ENCODE data around the gene SPON1. TPM values are rescaled to one million over a fixed set of nuclear protein-coding genes. Genes with fewer than 3 reads are reported as not detected.

Gene SPON1
- total RNA-seq, 2 donors from 2014 or later, result 9.3 to 26.7 TPM

- 69 to 73% methylated on average over 3 of the region's 3 CpGs for WGBS, 2 donors
- Histone ChIP-seq H3K36me3 (replicated peaks in 1 of 2; ENCODE audit: insufficient read depth in 1 of 2, low read depth in 2 of 2) (no peaks in the 10 kb centered on the region), H3K4me1 (no peaks in the 10 kb centered on the region), H3K27me3 (no peaks in the 10 kb centered on the region), H3K9me3 (no peaks in the 10 kb centered on the region), H3K27ac (no peak overlapping the region), H3K4me3 (no peak overlapping the region)
- no peak for ATAC-seq
- DNase-seq, result no peak
- intact Hi-C loops (cut with DNase I), result no loop called here
- TF ChIP-seq CTCF (IDR thresholded peaks at IDR 0.05) (no peak), POLR2A (IDR thresholded peaks at IDR 0.05) (no peak)
These were observed 18.5 kb upstream of the SPON1 start for GRCh38 chr11:13944016-13944415.

DNA sequence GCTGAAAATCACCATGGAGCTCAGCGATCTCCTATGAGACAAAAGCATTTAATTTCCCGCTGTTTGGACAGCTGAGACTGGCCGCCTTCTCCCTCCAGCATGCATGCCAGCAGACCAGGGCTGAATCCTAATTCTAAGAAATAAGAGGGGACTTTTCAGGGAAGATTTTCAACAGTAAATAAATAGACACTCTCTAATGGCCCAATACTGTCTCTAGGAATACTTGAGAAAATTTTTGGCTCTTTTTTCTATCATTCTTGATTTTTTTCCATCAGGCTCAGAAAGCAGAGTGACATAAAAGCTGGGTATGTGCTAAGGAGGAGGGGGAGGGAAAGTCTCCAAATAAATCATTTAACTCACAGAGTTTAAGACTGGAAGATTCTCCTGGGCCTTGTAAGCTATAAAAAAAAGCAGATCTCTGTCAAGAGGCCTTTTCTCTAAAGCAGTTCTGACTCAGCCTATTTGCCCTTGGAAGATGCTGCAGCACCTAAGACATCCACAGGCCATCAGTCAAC is 17.6 kb upstream of the SPON1 start:
- intact Hi-C loops (cut with DNase I), result no loop called here
- Histone ChIP-seq H3K9me3 (no peaks in the 10 kb centered on the region), H3K36me3 (replicated peaks in 1 of 2; ENCODE audit: insufficient read depth in 1 of 2, low read depth in 2 of 2) (no peaks in the 10 kb centered on the region), H3K27me3 (no peaks in the 10 kb centered on the region), H3K4me1 (no peaks in the 10 kb centered on the region), H3K4me3 (no peak overlapping the region), H3K27ac (no peak overlapping the region)
- no peak for DNase-seq
- 68% methylated on average over 3 of the region's 3 CpGs for WGBS, 2 donors
- no peak for TF ChIP-seq CTCF (IDR thresholded peaks at IDR 0.05)
- no peak for TF ChIP-seq POLR2A (IDR thresholded peaks at IDR 0.05)
- no peak for ATAC-seq

- intact Hi-C loops (cut with DNase I), result no loop called here
- no peak for TF ChIP-seq CTCF (IDR thresholded peaks at IDR 0.05)
- TF ChIP-seq POLR2A (IDR thresholded peaks at IDR 0.05), result no peak
- H3K4me1 ChIP-seq, result no peaks in the 10 kb centered on the region
- H3K27ac ChIP-seq, result no peak overlapping the region
- DNase-seq (no peak), ATAC-seq (no peak)
- no peaks in the 10 kb centered on the region for H3K27me3 ChIP-seq
- H3K36me3 ChIP-seq (replicated peaks in 1 of 2; ENCODE audit: insufficient read depth in 1 of 2, low read depth in 2 of 2), result no peaks in the 10 kb centered on the region
- no peaks in the 10 kb centered on the region for H3K9me3 ChIP-seq
- H3K4me3 ChIP-seq, result no peak overlapping the region
These were observed 15.1 kb upstream of the SPON1 start for GRCh38 chr11:13947379-13947778.

GRCh38 chr11:13949876-13950275 is 12.6 kb upstream of the SPON1 start:
- Histone ChIP-seq H3K9me3 (no peaks in the 10 kb centered on the region), H3K4me1 (no peaks in the 10 kb centered on the region), H3K27ac (no peak overlapping the region), H3K27me3 (no peaks in the 10 kb centered on the region), H3K36me3 (replicated peaks in 1 of 2; ENCODE audit: insufficient read depth in 1 of 2, low read depth in 2 of 2) (no peaks in the 10 kb centered on the region), H3K4me3 (no peak overlapping the region)
- WGBS, 2 donors, result 11 to 32% methylated on average over 2 of the region's 2 CpGs
- ATAC-seq (no peak), DNase-seq (no peak)
- intact Hi-C loops (cut with DNase I), result no loop called here
- TF ChIP-seq CTCF (IDR thresholded peaks at IDR 0.05) (no peak), POLR2A (IDR thresholded peaks at IDR 0.05) (no peak)

DNA sequence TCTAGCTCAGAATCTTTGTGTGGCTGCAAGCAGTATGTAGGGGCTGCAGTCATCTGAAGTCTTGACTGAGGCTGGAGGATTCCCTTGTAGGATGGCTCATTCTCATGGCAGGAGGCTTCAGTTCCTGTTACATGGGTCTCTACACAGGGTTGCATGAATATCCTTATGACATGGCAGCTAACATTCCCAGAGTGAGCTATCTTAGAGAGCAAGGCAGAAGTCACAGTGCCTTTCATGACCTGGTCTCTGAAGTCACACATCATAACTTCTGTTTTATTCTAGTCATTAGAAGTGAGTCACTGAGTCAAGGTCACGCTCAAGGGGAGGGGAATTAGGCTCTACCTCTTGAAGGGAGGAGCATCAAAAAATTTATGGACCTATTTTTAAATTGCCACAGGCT is 10.3 kb upstream of the SPON1 start:
- TF ChIP-seq POLR2A (IDR thresholded peaks at IDR 0.05) (no peak), CTCF (IDR thresholded peaks at IDR 0.05) (no peak)
- intact Hi-C loops (cut with DNase I), result no loop called here

More for the DNA sequence above, 10.3 kb upstream of the SPON1 start:
- Histone ChIP-seq H3K4me3 (no peak overlapping the region), H3K27me3 (no peaks in the 10 kb centered on the region), H3K36me3 (replicated peaks in 1 of 2; ENCODE audit: insufficient read depth in 1 of 2, low read depth in 2 of 2) (no peaks in the 10 kb centered on the region), H3K27ac (no peak overlapping the region), H3K9me3 (no peaks in the 10 kb centered on the region), H3K4me1 (no peaks in the 10 kb centered on the region)
- DNase-seq (no peak), ATAC-seq (no peak)
- WGBS, 2 donors, result 58 to 62% methylated on average over 1 of the region's 1 CpG
